Endothelial cell of umbilical vein (primary cell): ENCODE results near the gene FAM76B. TPM values are rescaled to one million over a fixed set of nuclear protein-coding genes. Genes with fewer than 3 reads are reported as not detected.

ENCODE experiments used
- BruUV-seq: library from RNA; stranded (reverse); fragments of 400-500 nt; replicated peaks from 2 replicates; lab custom pipeline; 2021; lab: Mats Ljungman, UMichigan
- CTCF ChIA-PET: fragments of 300-600, 350-600 bp; sonication (Branson Sonifier 250); formaldehyde crosslinking; loops from one replicate; lab custom pipeline; 2021; ENCODE audit warnings: antibody characterized with exemption, inconsistent platforms; lab: Charles Lee
- POLR2A ChIA-PET: fragments of 300-600, 350-600 bp; sonication (Branson Sonifier 250); formaldehyde crosslinking; loops from one replicate; lab custom pipeline; 2021; ENCODE audit warnings: antibody characterized with exemption, inconsistent platforms; lab: Charles Lee
- DNase-seq: peaks from one replicate; pipeline ENCODE4 v3.0.0-alpha.2; 2011; ENCODE audit warnings: low read depth, low spot score
- FAIRE-seq: peaks from 2 replicates; lab custom pipeline; 2011; peaks lifted over from hg19 to GRCh38; lab: Jason Lieb, UNC
- H2AFZ ChIP-seq: 2 replicates; pipeline ENCODE4 v1.6.0; 2012; ENCODE audit warnings: low read depth, low read length, control low read depth, inconsistent platforms
- H3K27ac ChIP-seq: 2 replicates; pipeline ENCODE4 v1.5.1; 2011; ENCODE audit warnings: low read depth, mild to moderate bottlenecking, control low read depth, low read length, moderate library complexity; ENCODE audit not compliant: insufficient read depth
- H3K27me3 ChIP-seq, 2 experiments: 2 replicates each; pipeline versions ENCODE4 v1.6.0 to v1.6.1; 2011; ENCODE audit warnings: low read length in 2 of 2, mixed read lengths in 1 of 2; ENCODE audit not compliant: control insufficient read depth in 2 of 2, insufficient read depth in 2 of 2
- H3K36me3 ChIP-seq, 2 experiments: 2 replicates in 1 of 2; 3 replicates in 1 of 2; pipeline ENCODE4 v1.5.1; 2011; ENCODE audit warnings: low read length in 2 of 2, mild to moderate bottlenecking in 1 of 2, moderate library complexity in 1 of 2; ENCODE audit not compliant: control insufficient read depth in 2 of 2, insufficient read depth in 2 of 2; ENCODE audit errors: extremely low read depth in 1 of 2
- H3K4me1 ChIP-seq: 3 replicates; pipeline ENCODE4 v1.5.1; 2011; ENCODE audit warnings: mild to moderate bottlenecking, low read length; ENCODE audit not compliant: control insufficient read depth, insufficient read depth; ENCODE audit errors: extremely low read depth
- H3K4me2 ChIP-seq: 2 replicates; pipeline ENCODE4 v1.6.1; 2011; ENCODE audit warnings: low read length, control low read depth, mixed read lengths; ENCODE audit not compliant: insufficient read depth
- H3K4me3 ChIP-seq, 3 experiments: fragments of 200-600 bp in 1 of 3; sonication (generic), shearing (Covaris generic) in 1 of 3; replicated peaks in 1 of 3; 2 replicates each; pipeline ENCODE4 v1.5.1; 2011 to 2016; ENCODE audit warnings: control low read depth in 3 of 3, low read length in 3 of 3, mild to moderate bottlenecking in 2 of 3, inconsistent platforms in 1 of 3, low read depth in 1 of 3, moderate library complexity in 1 of 3; ENCODE audit not compliant: insufficient read depth in 1 of 3
- H3K79me2 ChIP-seq: 2 replicates; pipeline ENCODE4 v1.6.0; 2012; ENCODE audit warnings: low read length, inconsistent platforms; ENCODE audit not compliant: control insufficient read depth, insufficient read depth
- H3K9ac ChIP-seq: replicated peaks from 2 replicates; pipeline ENCODE3; 2011; ENCODE audit warnings: low read length, control low read depth; ENCODE audit not compliant: insufficient read depth; ENCODE audit errors: extremely low read depth
- H3K9me1 ChIP-seq: replicated peaks from 3 replicates; pipeline ENCODE4 v1.6.0; 2011; ENCODE audit warnings: mild to moderate bottlenecking, low read length; ENCODE audit not compliant: control insufficient read depth, insufficient read depth; ENCODE audit errors: extremely low read depth
- H3K9me3 ChIP-seq: replicated peaks from 2 replicates; pipeline ENCODE4 v1.5.1; 2012; ENCODE audit warnings: low read length, inconsistent platforms; ENCODE audit not compliant: control insufficient read depth, insufficient read depth
- H4K20me1 ChIP-seq: replicated peaks from 2 replicates; pipeline ENCODE3; 2011; ENCODE audit warnings: mild to moderate bottlenecking, low read length; ENCODE audit not compliant: control insufficient read depth, insufficient read depth; ENCODE audit errors: extremely low read depth
- CTCF ChIP-seq, 2 donors: IDR thresholded peaks; 1 replicate in 1 of 2; 2 replicates in 1 of 2; pipeline ENCODE4 v1.5.1; 2011; ENCODE audit warnings: low read length in 2 of 2, mild to moderate bottlenecking in 2 of 2, moderate library complexity in 2 of 2, control low read depth in 1 of 2, inconsistent platforms in 1 of 2, low read depth in 1 of 2; ENCODE audit not compliant: insufficient read depth in 1 of 2; ENCODE audit errors: extremely low read depth in 1 of 2
- EZH2 ChIP-seq: IDR thresholded peaks from 2 replicates; pipeline ENCODE4 v1.6.1; 2012; ENCODE audit warnings: borderline replicate concordance, low read depth, mild to moderate bottlenecking, moderate library complexity, low read length, inconsistent platforms; ENCODE audit not compliant: severe bottlenecking
- GATA2 ChIP-seq: IDR thresholded peaks from 2 replicates; pipeline ENCODE4 v1.7.0; 2011; ENCODE audit warnings: low read depth, mild to moderate bottlenecking, moderate library complexity, mixed read lengths, low read length; ENCODE audit not compliant: insufficient read length, insufficient read depth
- JUN ChIP-seq: IDR thresholded peaks from 2 replicates; pipeline ENCODE4 v1.6.1; 2011; ENCODE audit warnings: borderline replicate concordance, low read depth; ENCODE audit not compliant: insufficient read length, insufficient read depth
- MAX ChIP-seq: IDR thresholded peaks from 2 replicates; pipeline ENCODE4 v1.6.1; 2011; ENCODE audit not compliant: insufficient read depth, insufficient read length
- POLR2A ChIP-seq: IDR thresholded peaks from 2 replicates; pipeline ENCODE4 v1.6.1; 2012; ENCODE audit warnings: low read depth, mild to moderate bottlenecking, control low read depth, low read length
- POLR2AphosphoS5 ChIP-seq: IDR thresholded peaks from 2 replicates; pipeline ENCODE4 v1.6.1; 2012; ENCODE audit warnings: low read depth, mild to moderate bottlenecking, control low read depth, low read length, moderate library complexity; ENCODE audit not compliant: insufficient read depth
- dilution Hi-C: fragments of 300-500 bp; cut with MboI; formaldehyde crosslinking; loops from one replicate; pipeline ENCODE4 v1.15.0; 2019; ENCODE audit warnings: low sequenced_read_pairs; ENCODE audit not compliant: extremely low pct_ligation_motif_present
- intact Hi-C: fragments of 100-400 bp; cut with micrococcal nuclease; formaldehyde crosslinking; loops from one replicate; pipeline ENCODE4 v1.10.0; 2022
- polyA plus RNA-seq, 4 experiments: library from polyadenylated mRNA; depleted of rRNA in 3 of 4; stranded (reverse) in 3 of 4; unstranded in 1 of 4; fragments of >200 nt; gene quantifications; 2 replicates each; pipeline versions ENCODE4 v1.2.1 to v1.2.3, GENCODE V29; 2011 to 2012; ENCODE audit warnings: missing spikeins in 1 of 4
- total RNA-seq: library from RNA; stranded (reverse); gene quantifications from 2 replicates; pipeline ENCODE4 v1.2.3, GENCODE V29; 2021

The FAM76B gene
- total and polyA plus RNA-seq, 2 donors (not counting 3 experiments of a cell fraction or from before 2014, with no cell fraction given) = 6.7 to 25.7 TPM

DNA sequence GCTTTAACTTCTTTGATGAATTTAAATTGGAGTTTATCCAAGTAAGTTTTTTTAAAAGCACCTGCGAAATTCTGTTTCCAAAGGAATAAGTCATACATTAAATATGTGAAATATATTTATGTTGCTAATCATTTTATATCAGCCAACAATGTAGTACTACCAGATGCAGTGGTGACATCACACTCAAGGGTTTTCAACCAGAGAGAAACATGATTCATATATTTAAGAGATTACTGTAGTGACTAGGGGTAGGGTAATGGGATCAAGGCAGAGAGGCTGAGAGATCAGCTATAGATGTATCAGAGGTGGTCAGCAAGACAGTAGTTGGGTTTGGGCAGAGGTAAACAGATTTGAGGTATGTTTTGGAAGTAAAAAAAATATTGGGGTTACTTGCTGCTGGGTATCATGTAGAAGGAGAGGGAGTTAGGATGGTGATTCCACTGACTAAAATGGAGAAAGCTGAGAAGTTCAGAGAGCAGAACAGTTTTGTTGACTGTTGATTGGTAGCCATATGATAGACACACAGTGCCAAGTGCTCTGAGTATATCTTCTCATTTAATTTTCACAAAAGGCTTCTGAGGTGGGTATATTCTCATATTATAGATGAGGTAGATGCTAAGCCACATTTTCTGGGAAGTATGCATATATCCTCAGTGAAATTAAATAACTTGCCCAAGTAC is 40.1 kb upstream of the FAM76B start:
- intact Hi-C loops (no loop called here), dilution Hi-C loops (no loop called here)
- Histone ChIP-seq H3K9me1 (no peaks in the 10 kb centered on the region), H3K4me2 (no peak overlapping the region), H3K9me3 (no peaks in the 10 kb centered on the region), H2AFZ (no peak overlapping the region), H3K4me3 (no peak overlapping the region), H3K36me3 (peaks cover 6 to 15% of the 10 kb centered on the region in 2 experiments), H3K4me1 (no peaks in the 10 kb centered on the region), H3K9ac (no peak overlapping the region), H3K27me3 (no peaks in the 10 kb centered on the region), H3K79me2 (no peaks in the 10 kb centered on the region), H4K20me1 (no peaks in the 10 kb centered on the region), H3K27ac (no peak overlapping the region)
- CTCF ChIA-PET = interaction anchor here (0.5 to 1.7 kb wide), 3 partner anchors 16 to 564 kb away, joined by 3 to 7 read pairs (median 3); no protein-coding TSS in a partner anchor
- POLR2A ChIA-PET = no interaction called here
- BruUV-seq = no TSS peak
- no peak for DNase-seq
- TF ChIP-seq CTCF (IDR thresholded peaks at IDR 0.05; ENCODE audit: extremely low read depth in 1 of 2, insufficient read depth in 1 of 2, low read depth in 1 of 2, low read length in 2 of 2) = no peak
- no peak for TF ChIP-seq MAX
- TF ChIP-seq JUN = no peak
- FAIRE-seq = no peak

GRCh38 chr11:95827696-95828095 is 38.1 kb upstream of the FAM76B start:
- Histone ChIP-seq H3K9ac (no peak overlapping the region), H3K4me1 (no peaks in the 10 kb centered on the region), H4K20me1 (no peaks in the 10 kb centered on the region), H3K9me3 (no peaks in the 10 kb centered on the region), H3K4me2 (no peak overlapping the region), H3K27me3 (no peaks in the 10 kb centered on the region), H3K27ac (no peak overlapping the region), H3K36me3 (peaks cover 6 to 12% of the 10 kb centered on the region in 2 experiments), H3K9me1 (no peaks in the 10 kb centered on the region), H3K79me2 (no peaks in the 10 kb centered on the region), H2AFZ (no peak overlapping the region), H3K4me3 (no peak overlapping the region)
- ChIA-PET CTCF (interaction anchor here (0.6 to 1.2 kb wide), 4 partner anchors 8 to 515 kb away, joined by 3 to 5 read pairs (median 4); partner anchors contain the start of gene MAML2), POLR2A (no interaction called here)
- dilution Hi-C loops = no loop called here
- DNase-seq = no peak
- no peak for TF ChIP-seq POLR2A
- TF ChIP-seq CTCF (IDR thresholded peaks at IDR 0.05; ENCODE audit: extremely low read depth in 1 of 2, insufficient read depth in 1 of 2, low read depth in 1 of 2, low read length in 2 of 2) = no peak
- no peak for TF ChIP-seq POLR2AphosphoS5
- TF ChIP-seq GATA2 = no peak
- no peak for TF ChIP-seq EZH2
- BruUV-seq = no TSS peak
- intact Hi-C loops = no loop called here
- FAIRE-seq = peak; percentile 33
